Fibroblast of the aortic adventitia (primary cell): ENCODE results near the gene BRD3. TPM values are rescaled to one million over a fixed set of nuclear protein-coding genes. Genes with fewer than 3 reads are reported as not detected.

ENCODE experiments used
- DNase-seq: peaks from one replicate; pipeline ENCODE4 v3.0.0-alpha.2; 2010; ENCODE audit warnings: low read depth
- H3K4me3 ChIP-seq: 2 replicates; pipeline ENCODE4 v1.5.1; 2011; ENCODE audit warnings: low read depth, mild to moderate bottlenecking, control low read depth, low read length, moderate library complexity
- CTCF ChIP-seq: IDR thresholded peaks from 2 replicates; pipeline ENCODE4 v1.5.1; 2011; ENCODE audit warnings: mild to moderate bottlenecking, low read length, control low read depth, inconsistent platforms; ENCODE audit not compliant: insufficient read depth
- total RNA-seq: library from RNA; depleted of rRNA; stranded (reverse); fragments of >200 nt; gene quantifications from 2 replicates; pipeline ENCODE4 v1.2.3, GENCODE V29; 2012; ENCODE audit warnings: low replicate concordance

The BRD3 gene
- total RNA-seq, 1 donor, result 7.4 TPM

- no peak overlapping the region for H3K4me3 ChIP-seq
- no peak for TF ChIP-seq CTCF
- no peak for DNase-seq
These were observed 9.8 kb downstream of the BRD3 start for GRCh38 chr9:134057751-134058701.

- no peak for TF ChIP-seq CTCF
- no peak overlapping the region for H3K4me3 ChIP-seq
- DNase-seq, result no peak
These were observed 10.5 kb downstream of the BRD3 start for GRCh38 chr9:134057307-134057657.

- H3K4me3 ChIP-seq, result no peak overlapping the region
- no peak for DNase-seq
These were observed 11.1 kb downstream of the BRD3 start for GRCh38 chr9:134056483-134057306.

GRCh38 chr9:134055981-134056461 is 11.8 kb downstream of the BRD3 start:
- H3K4me3 ChIP-seq, result no peak overlapping the region
- no peak for TF ChIP-seq CTCF
- DNase-seq, result peak; percentile 90

More at GRCh38 chr9:134056483-134057306, 11.1 kb downstream of the BRD3 start:
- TF ChIP-seq CTCF, result no peak

- no peak for TF ChIP-seq CTCF
- H3K4me3 ChIP-seq, result no peak overlapping the region
- no peak for DNase-seq
These were observed 12.7 kb downstream of the BRD3 start for GRCh38 chr9:134054891-134055811.
